ENCODE data around the gene SPATA31D1. TPM values are rescaled to one million over a fixed set of nuclear protein-coding genes. Genes with fewer than 3 reads are reported as not detected.
"Not testable (repeated sequence)": the region's sequence is repeated elsewhere in the genome, so short reads cannot be mapped to it uniquely, and the experiment has no call there.

SPATA31D1 gene
- total RNA-seq (not detected), polyA plus RNA-seq (ENCODE audit: insufficient read length in 6 of 6) (not detected)
- long read RNA-seq, donor 1, result 0 reads
- long read RNA-seq, donor 2, result 0 reads
- long read RNA-seq, donor 3, result 0 reads
- long read RNA-seq, donor 4, result 0 reads
- long read RNA-seq, donor 5, result 0 reads
- long read RNA-seq, donor 6, result 0 reads
- long read RNA-seq, donor 7, result 0 reads
- long read RNA-seq, donor 8, result 0 reads
- long read RNA-seq, donor 9, result 0 reads
- long read RNA-seq, donor 10, result 0 reads
- long read RNA-seq, donor 11, result 0 reads
- long read RNA-seq, donor 12, result 0 reads

GRCh38 chr9:81988472-81988871 is at the start of gene SPATA31D1:
Gene SPATA31D1, plus strand, starts transcription at chr9:81988772. Its CDS starts 47 bp downstream, at chr9:81988819.
- ATAC-seq; intact Hi-C loops (cut with DNase I); H3K9me3 ChIP-seq; H3K27me3 ChIP-seq; H3K4me3 ChIP-seq; H3K27ac ChIP-seq; H3K4me1 ChIP-seq; H3K36me3 ChIP-seq; DNase-seq: not testable (repeated sequence)

- intact Hi-C loops (cut with DNase I); DNase-seq; H3K4me1 ChIP-seq; H3K9me3 ChIP-seq; H3K36me3 ChIP-seq; H3K27ac ChIP-seq; H3K27me3 ChIP-seq; ATAC-seq; H3K4me3 ChIP-seq: not testable (repeated sequence)
Measured at GRCh38 chr9:81943393-81943792, 45.2 kb upstream of the SPATA31D1 start, which contains the start of gene SPATA31D3. Gene SPATA31D3, plus strand, starts transcription at chr9:81943500. Its CDS starts 86 bp downstream, at chr9:81943586.

GRCh38 chr9:81948650-81949049 is 39.9 kb upstream of the SPATA31D1 start:
- intact Hi-C loops (cut with DNase I); H3K36me3 ChIP-seq; H3K9me3 ChIP-seq; H3K4me1 ChIP-seq; H3K4me3 ChIP-seq; ATAC-seq; DNase-seq; H3K27ac ChIP-seq; H3K27me3 ChIP-seq: not testable (repeated sequence)

- peaks cover 0 to 27% of the 10 kb centered on the region in 2 donors for H3K9me3 ChIP-seq
- intact Hi-C loops (cut with DNase I), result no loop called here
- H3K36me3 ChIP-seq, result no peaks in the 10 kb centered on the region
- DNase-seq (peak in 2 of 4 donors; percentile 1), ATAC-seq (no peak)
- no peak for TF ChIP-seq CTCF (IDR thresholded peaks at IDR 0.05)
- H3K27me3 ChIP-seq, result no peaks in the 10 kb centered on the region
- H3K4me1 ChIP-seq, result no peaks in the 10 kb centered on the region
- H3K27ac ChIP-seq, result no peak overlapping the region
- H3K4me3 ChIP-seq, result no peak overlapping the region
Measured at GRCh38 chr9:81953096-81953495, 35.5 kb upstream of the SPATA31D1 start.

- H3K4me3 ChIP-seq, result no peak overlapping the region
- no peaks in the 10 kb centered on the region for H3K36me3 ChIP-seq
- no peaks in the 10 kb centered on the region for H3K4me1 ChIP-seq
- DNase-seq (no peak), ATAC-seq (no peak)
- H3K27me3 ChIP-seq, result no peaks in the 10 kb centered on the region
- no peak overlapping the region for H3K27ac ChIP-seq
- peaks cover 0 to 27% of the 10 kb centered on the region in 2 donors for H3K9me3 ChIP-seq
- intact Hi-C loops (cut with DNase I), result no loop called here
- TF ChIP-seq CTCF (IDR thresholded peaks at IDR 0.05), result no peak
Measured at GRCh38 chr9:81955625-81956024, 32.9 kb upstream of the SPATA31D1 start.

GRCh38 chr9:81964218-81965171 is 24.1 kb upstream of the SPATA31D1 start:
- Histone ChIP-seq H3K4me3 (no peak overlapping the region), H3K36me3 (no peaks in the 10 kb centered on the region), H3K9me3 (peaks cover 0 to 3% of the 10 kb centered on the region in 2 donors), H3K4me1 (no peaks in the 10 kb centered on the region), H3K27ac (no peak overlapping the region), H3K27me3 (no peaks in the 10 kb centered on the region)
- intact Hi-C loops (cut with DNase I), result no loop called here
- ATAC-seq (no peak), DNase-seq (no peak)
- no peak for TF ChIP-seq CTCF (IDR thresholded peaks at IDR 0.05)
